ENCODE data around the gene INTS14.
A peak's percentile ranks its signal among the peaks of the same experiment; 100 is the strongest.

The INTS14 gene

GRCh38 chr15:65612616-65612946, 1.6 kb upstream of the INTS14 start:
- Histone ChIP-seq H3K79me2 (ENCODE audit: insufficient read depth, low read length) (peaks cover 31% of the 10 kb centered on the region), H3K27ac (ENCODE audit: low read depth, low read length) (no peak overlapping the region), H4K20me1 (ENCODE audit: low read depth, low read length) (no peaks in the 10 kb centered on the region), H3K4me3 (ENCODE audit: insufficient read depth, low read length, poor library complexity, severe bottlenecking) (no peak overlapping the region), H3K36me3 (ENCODE audit: low read length) (no peaks in the 10 kb centered on the region), H3K9me2 (replicated peaks; ENCODE audit: insufficient read depth, low read length) (no peaks in the 10 kb centered on the region), H3K9ac (ENCODE audit: low read length) (no peak overlapping the region), H3K27me3 (ENCODE audit: low read length) (no peaks in the 10 kb centered on the region), H2AFZ (ENCODE audit: low read depth, low read length, severe bottlenecking) (no peak overlapping the region), H3K4me2 (ENCODE audit: low read depth, low read length, poor library complexity, severe bottlenecking) (no peak overlapping the region), H3K9me3 (ENCODE audit: insufficient read depth, low read length) (no peaks in the 10 kb centered on the region), H3F3A (ENCODE audit: insufficient read depth) (peaks cover 3% of the 10 kb centered on the region; the same call in 1 of the 2 replicates)
- TF ChIP-seq EZH2phosphoT487 (conservative IDR thresholded peaks at IDR 0.05; ENCODE audit: low read length): no peak
- TF ChIP-seq, protein P1, sequence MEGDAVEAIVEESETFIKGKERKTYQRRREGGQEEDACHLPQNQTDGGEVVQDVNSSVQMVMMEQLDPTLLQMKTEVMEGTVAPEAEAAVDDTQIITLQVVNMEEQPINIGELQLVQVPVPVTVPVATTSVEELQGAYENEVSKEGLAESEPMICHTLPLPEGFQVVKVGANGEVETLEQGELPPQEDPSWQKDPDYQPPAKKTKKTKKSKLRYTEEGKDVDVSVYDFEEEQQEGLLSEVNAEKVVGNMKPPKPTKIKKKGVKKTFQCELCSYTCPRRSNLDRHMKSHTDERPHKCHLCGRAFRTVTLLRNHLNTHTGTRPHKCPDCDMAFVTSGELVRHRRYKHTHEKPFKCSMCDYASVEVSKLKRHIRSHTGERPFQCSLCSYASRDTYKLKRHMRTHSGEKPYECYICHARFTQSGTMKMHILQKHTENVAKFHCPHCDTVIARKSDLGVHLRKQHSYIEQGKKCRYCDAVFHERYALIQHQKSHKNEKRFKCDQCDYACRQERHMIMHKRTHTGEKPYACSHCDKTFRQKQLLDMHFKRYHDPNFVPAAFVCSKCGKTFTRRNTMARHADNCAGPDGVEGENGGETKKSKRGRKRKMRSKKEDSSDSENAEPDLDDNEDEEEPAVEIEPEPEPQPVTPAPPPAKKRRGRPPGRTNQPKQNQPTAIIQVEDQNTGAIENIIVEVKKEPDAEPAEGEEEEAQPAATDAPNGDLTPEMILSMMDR (IDR thresholded peaks at IDR 0.05; ENCODE audit: insufficient read depth, low read length, poor library complexity, severe bottlenecking): no peak

DNA sequence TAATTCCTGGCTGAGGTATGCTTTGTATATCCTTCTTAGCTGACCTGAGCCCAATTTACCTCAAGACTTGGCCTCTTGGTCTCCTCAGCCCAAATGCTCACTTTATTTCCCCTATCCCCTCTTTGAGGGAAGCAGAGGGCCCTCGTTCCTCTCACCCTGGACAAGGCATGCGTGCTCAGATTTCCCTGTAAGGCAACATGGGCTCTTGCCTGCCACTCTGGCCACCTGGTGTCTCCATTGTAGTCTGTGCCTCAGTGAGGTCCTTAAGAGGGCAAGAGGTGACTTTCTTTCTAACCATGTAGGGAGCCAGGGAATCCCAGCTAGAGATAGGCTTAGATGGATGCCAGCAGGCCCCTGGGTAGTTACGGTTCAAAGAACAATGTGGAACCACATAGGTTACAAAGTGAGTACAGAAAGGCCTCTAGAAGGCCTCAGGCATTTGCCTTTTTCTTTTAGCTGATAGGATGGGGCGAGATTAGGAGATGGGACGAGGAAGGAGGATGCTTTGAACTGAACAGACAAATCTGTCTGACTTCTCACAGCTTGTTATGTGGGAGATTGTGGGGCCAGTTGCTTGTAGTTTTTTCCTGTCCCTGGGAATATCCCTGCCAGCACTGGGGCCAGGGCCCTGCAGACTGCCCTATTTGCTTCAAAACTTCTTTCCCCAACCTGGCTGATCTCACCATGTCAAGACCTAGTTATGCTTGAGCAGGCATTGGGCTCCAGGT, 1.1 kb upstream of the INTS14 start:
- Histone ChIP-seq H3K4me2 (ENCODE audit: low read depth, low read length, poor library complexity, severe bottlenecking) (peak overlapping the region; percentile 91), H4K20me1 (ENCODE audit: low read depth, low read length) (no peaks in the 10 kb centered on the region), H3K4me3 (ENCODE audit: insufficient read depth, low read length, poor library complexity, severe bottlenecking) (peak overlapping the region; percentile 90), H2AFZ (ENCODE audit: low read depth, low read length, severe bottlenecking) (peak overlapping the region; percentile 98), H3K9ac (ENCODE audit: low read length) (peak overlapping the region; percentile 90), H3F3A (ENCODE audit: insufficient read depth) (peaks cover 3% of the 10 kb centered on the region; the same call in 1 of the 2 replicates), H3K9me2 (replicated peaks; ENCODE audit: insufficient read depth, low read length) (no peaks in the 10 kb centered on the region), H3K27me3 (ENCODE audit: low read length) (no peaks in the 10 kb centered on the region), H3K36me3 (ENCODE audit: low read length) (no peaks in the 10 kb centered on the region), H3K27ac (ENCODE audit: low read depth, low read length) (no peak overlapping the region), H3K79me2 (ENCODE audit: insufficient read depth, low read length) (peaks cover 36% of the 10 kb centered on the region), H3K9me3 (ENCODE audit: insufficient read depth, low read length) (no peaks in the 10 kb centered on the region)
- TF ChIP-seq, protein P1 (IDR thresholded peaks at IDR 0.05; ENCODE audit: insufficient read depth, low read length, poor library complexity, severe bottlenecking): no peak
- no peak for TF ChIP-seq EZH2phosphoT487 (conservative IDR thresholded peaks at IDR 0.05; ENCODE audit: low read length)

DNA sequence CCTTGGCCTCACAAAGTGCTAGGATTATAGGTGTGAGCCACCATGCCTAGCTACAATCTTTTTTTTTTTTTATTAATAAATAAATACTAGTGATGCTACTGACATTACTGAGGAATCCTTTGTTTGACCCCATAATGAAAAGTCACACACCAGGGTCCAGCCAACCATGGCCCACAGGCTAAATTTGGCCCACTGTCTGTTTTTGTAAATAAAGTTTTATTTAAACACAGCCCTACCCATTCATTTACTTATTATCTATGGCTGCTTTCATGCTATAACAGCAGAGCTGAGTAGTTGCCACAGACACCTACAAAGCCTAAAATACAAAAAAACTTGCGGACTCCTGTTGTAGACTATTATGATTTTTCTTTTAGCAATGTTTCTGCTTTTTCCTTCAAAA, 7.4 kb downstream of the INTS14 start:
- Histone ChIP-seq H3K79me2 (ENCODE audit: insufficient read depth, low read length) (peaks cover 22% of the 10 kb centered on the region), H3K9me2 (replicated peaks; ENCODE audit: insufficient read depth, low read length) (no peaks in the 10 kb centered on the region), H2AFZ (ENCODE audit: low read depth, low read length, severe bottlenecking) (no peak overlapping the region), H3K27me3 (ENCODE audit: low read length) (no peaks in the 10 kb centered on the region), H3K27ac (ENCODE audit: low read depth, low read length) (no peak overlapping the region), H3K4me2 (ENCODE audit: low read depth, low read length, poor library complexity, severe bottlenecking) (no peak overlapping the region), H3K9ac (ENCODE audit: low read length) (no peak overlapping the region), H3F3A (ENCODE audit: insufficient read depth) (peaks cover 9% of the 10 kb centered on the region), H4K20me1 (ENCODE audit: low read depth, low read length) (no peaks in the 10 kb centered on the region), H3K36me3 (ENCODE audit: low read length) (peaks cover 15% of the 10 kb centered on the region; the same call in 1 of the 2 replicates), H3K9me3 (ENCODE audit: insufficient read depth, low read length) (no peaks in the 10 kb centered on the region), H3K4me3 (ENCODE audit: insufficient read depth, low read length, poor library complexity, severe bottlenecking) (no peak overlapping the region)
- no peak for TF ChIP-seq EZH2phosphoT487 (conservative IDR thresholded peaks at IDR 0.05; ENCODE audit: low read length)
- TF ChIP-seq, protein P1 (IDR thresholded peaks at IDR 0.05; ENCODE audit: insufficient read depth, low read length, poor library complexity, severe bottlenecking): no peak
